CD4-positive, alpha-beta T cell (primary cell): Measurements from ENCODE around the gene HOPX. TPM values are rescaled to one million over a fixed set of nuclear protein-coding genes. Genes with fewer than 3 reads are reported as not detected.

ENCODE experiments used
- ATAC-seq: fragments of 200-7000 bp; cut with Tn5 transposase; one replicate; pipeline ENCODE4 v1.10.0; 2022; ENCODE audit warnings: mild to moderate bottlenecking; ENCODE audit not compliant: poor library complexity
- CTCF ChIA-PET: fragments of 350-600 bp; sonication (Branson Sonifier 250); formaldehyde crosslinking; loops from one replicate; lab custom pipeline; 2021; ENCODE audit warnings: antibody characterized with exemption, inconsistent platforms; lab: Charles Lee
- POLR2A ChIA-PET: fragments of 350-600 bp; sonication (Branson Sonifier 250); formaldehyde crosslinking; loops from one replicate; lab custom pipeline; 2021; ENCODE audit warnings: antibody characterized with exemption, inconsistent platforms; lab: Charles Lee
- DNase-seq, 14 experiments: peaks; one replicate each; pipeline ENCODE4 v3.0.0-alpha.2; 2013 to 2020; ENCODE audit warnings: mixed read lengths in 2 of 14
- H3K27ac ChIP-seq, 2 donors: one replicate each; pipeline versions ENCODE4 v1.5.1 to v1.7.0; 2013; ENCODE audit warnings: low read length in 2 of 2, low read depth in 1 of 2, mild to moderate bottlenecking in 1 of 2
- H3K27me3 ChIP-seq, 2 experiments: 1 replicate in 1 of 2; 2 replicates in 1 of 2; pipeline versions ENCODE4 v1.6.1 to v1.7.0; 2013; ENCODE audit warnings: low read length in 2 of 2, control low read depth in 1 of 2, mild to moderate bottlenecking in 1 of 2, moderate library complexity in 1 of 2; ENCODE audit not compliant: insufficient read depth in 2 of 2, control insufficient read depth in 1 of 2
- H3K36me3 ChIP-seq: one replicate; pipeline ENCODE4 v1.6.1; 2013; ENCODE audit warnings: low read length, control low read depth; ENCODE audit not compliant: insufficient read depth
- H3K4me1 ChIP-seq: one replicate; pipeline ENCODE4 v1.6.1; 2013; ENCODE audit warnings: low read length, control low read depth; ENCODE audit not compliant: insufficient read depth
- H3K4me3 ChIP-seq: one replicate; pipeline ENCODE4 v1.5.1; 2013; ENCODE audit warnings: mild to moderate bottlenecking, low read length, moderate library complexity
- H3K9me3 ChIP-seq, 2 experiments: 1 replicate in 1 of 2; 2 replicates in 1 of 2; pipeline versions ENCODE4 v1.6.1 to v1.7.0; 2013; ENCODE audit warnings: low read length in 2 of 2, mild to moderate bottlenecking in 2 of 2, control low read depth in 1 of 2, moderate library complexity in 1 of 2; ENCODE audit not compliant: control insufficient read depth in 1 of 2, insufficient read depth in 1 of 2
- H3K27ac Mint-ChIP-seq: one replicate; pipeline ENCODE4 v1.8.0; 2020; ENCODE audit warnings: mixed read lengths
- H3K27me3 Mint-ChIP-seq: one replicate; pipeline ENCODE4 v1.8.0; 2021; ENCODE audit warnings: mixed read lengths
- H3K36me3 Mint-ChIP-seq: one replicate; pipeline ENCODE4 v1.8.0; 2021; ENCODE audit warnings: low read depth, mixed read lengths
- H3K4me1 Mint-ChIP-seq: one replicate; pipeline ENCODE4 v1.8.0; 2021; ENCODE audit warnings: low read depth, mixed read lengths
- H3K4me3 Mint-ChIP-seq: one replicate; pipeline ENCODE4 v1.8.0; 2020; ENCODE audit warnings: mild to moderate bottlenecking, mixed read lengths
- H3K9me3 Mint-ChIP-seq: one replicate; pipeline ENCODE4 v1.8.0; 2020; ENCODE audit warnings: mixed read lengths
- intact Hi-C, 2 experiments: fragments of 100-400 bp; cut with DNase I in 1 of 2; cut with micrococcal nuclease in 1 of 2; formaldehyde crosslinking; loops; one replicate each; pipeline versions ENCODE4 v1.15.1 to v1.9.0; 2023 to 2025; cut with DNase I, micrococcal nuclease
- total RNA-seq, 174 experiments: library from RNA in 2 of 174; stranded (reverse) in 2 of 174; gene quantifications; one replicate each; pipeline ENCODE4 v1.2.3 and lab custom pipeline; 2021 to 2026
- TF ChIP-seq, protein P1 (sequence below): fragments of 200-600 bp; IDR thresholded peaks from one replicate; pipeline ENCODE4 v1.8.0; 2022; ENCODE audit warnings: antibody characterized with exemption, mild to moderate bottlenecking

The HOPX gene
- total RNA-seq, 2 experiments from 2014 or later, result 4.3 to 5.9 TPM

DNA sequence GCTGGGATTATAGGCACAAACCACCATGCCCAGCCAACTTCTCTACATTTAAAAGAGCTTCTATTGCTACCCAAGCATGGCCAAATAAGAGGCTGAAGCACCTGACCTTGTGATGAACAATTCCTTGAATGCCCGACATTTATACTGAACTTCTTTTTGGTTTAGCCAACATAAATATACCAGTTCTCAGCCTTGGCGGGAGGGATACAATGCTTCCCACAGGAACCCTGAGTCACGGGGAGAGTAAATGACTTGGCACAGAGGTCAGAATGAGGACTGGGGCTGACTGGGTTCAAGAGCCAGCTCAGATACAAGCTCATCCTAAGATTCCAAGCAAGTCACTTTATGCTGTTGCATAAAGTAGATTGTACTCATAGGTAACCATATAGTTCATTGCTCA is 6.1 kb downstream of the HOPX start:
- TF ChIP-seq, protein P1, sequence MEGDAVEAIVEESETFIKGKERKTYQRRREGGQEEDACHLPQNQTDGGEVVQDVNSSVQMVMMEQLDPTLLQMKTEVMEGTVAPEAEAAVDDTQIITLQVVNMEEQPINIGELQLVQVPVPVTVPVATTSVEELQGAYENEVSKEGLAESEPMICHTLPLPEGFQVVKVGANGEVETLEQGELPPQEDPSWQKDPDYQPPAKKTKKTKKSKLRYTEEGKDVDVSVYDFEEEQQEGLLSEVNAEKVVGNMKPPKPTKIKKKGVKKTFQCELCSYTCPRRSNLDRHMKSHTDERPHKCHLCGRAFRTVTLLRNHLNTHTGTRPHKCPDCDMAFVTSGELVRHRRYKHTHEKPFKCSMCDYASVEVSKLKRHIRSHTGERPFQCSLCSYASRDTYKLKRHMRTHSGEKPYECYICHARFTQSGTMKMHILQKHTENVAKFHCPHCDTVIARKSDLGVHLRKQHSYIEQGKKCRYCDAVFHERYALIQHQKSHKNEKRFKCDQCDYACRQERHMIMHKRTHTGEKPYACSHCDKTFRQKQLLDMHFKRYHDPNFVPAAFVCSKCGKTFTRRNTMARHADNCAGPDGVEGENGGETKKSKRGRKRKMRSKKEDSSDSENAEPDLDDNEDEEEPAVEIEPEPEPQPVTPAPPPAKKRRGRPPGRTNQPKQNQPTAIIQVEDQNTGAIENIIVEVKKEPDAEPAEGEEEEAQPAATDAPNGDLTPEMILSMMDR, result no peak
- intact Hi-C loops, result no loop called here
- ATAC-seq (no peak), DNase-seq (no peak)
- CTCF ChIA-PET, result no interaction called here
- Histone ChIP-seq H3K9me3 (no peaks in the 10 kb centered on the region), H3K27me3 (no peaks in the 10 kb centered on the region), H3K27ac (no peak overlapping the region), H3K36me3 (no peaks in the 10 kb centered on the region), H3K4me3 (no peak overlapping the region), H3K4me1 (no peaks in the 10 kb centered on the region)
- H3K36me3 Mint-ChIP-seq, result no peaks in the 10 kb centered on the region
- H3K27me3 Mint-ChIP-seq, result no peaks in the 10 kb centered on the region
- no peak overlapping the region for H3K27ac Mint-ChIP-seq
- H3K9me3 Mint-ChIP-seq, result no peaks in the 10 kb centered on the region
- POLR2A ChIA-PET, result no interaction called here
- H3K4me1 Mint-ChIP-seq, result no peaks in the 10 kb centered on the region
- no peak overlapping the region for H3K4me3 Mint-ChIP-seq

DNA sequence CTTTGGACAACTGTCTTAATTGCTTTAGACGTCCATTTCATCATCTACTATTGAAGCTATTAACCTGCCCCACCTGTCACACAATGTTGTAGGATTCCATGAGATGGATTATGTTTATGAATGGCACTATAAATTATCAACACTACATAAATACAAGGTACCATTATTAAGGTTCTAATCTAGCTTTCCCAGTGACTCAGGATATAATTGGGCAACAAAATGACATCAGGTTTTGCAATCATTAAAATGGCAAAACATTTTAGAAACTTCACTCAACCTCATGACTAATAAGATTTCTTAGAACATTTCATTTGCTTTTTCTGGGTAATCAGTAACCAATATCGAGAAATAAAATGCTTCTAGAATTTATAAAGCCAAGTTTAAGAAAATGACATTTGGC is 9.2 kb downstream of the HOPX start:
- no peak for ATAC-seq
- Mint-ChIP-seq H3K9me3 (no peaks in the 10 kb centered on the region), H3K27ac (no peak overlapping the region), H3K36me3 (no peaks in the 10 kb centered on the region), H3K4me1 (no peaks in the 10 kb centered on the region), H3K4me3 (no peak overlapping the region), H3K27me3 (no peaks in the 10 kb centered on the region)
- peaks cover 4 to 9% of the 10 kb centered on the region in 2 experiments for H3K9me3 ChIP-seq
- TF ChIP-seq, protein P1, result no peak
- intact Hi-C loops, result loop anchor here in 1 of 2 experiments (1.0 kb wide), 1 partner anchor 8 kb away; no protein-coding TSS in a partner anchor
- CTCF ChIA-PET, result no interaction called here
- no peak for DNase-seq
- POLR2A ChIA-PET, result interaction anchor here (0.6 to 1.1 kb wide), 2 partner anchors 86 to 739 kb away, joined by 3 read pairs; no protein-coding TSS in a partner anchor
- H3K4me3 ChIP-seq, result no peak overlapping the region
- H3K27me3 ChIP-seq, result no peaks in the 10 kb centered on the region
- H3K36me3 ChIP-seq, result no peaks in the 10 kb centered on the region
- H3K27ac ChIP-seq, result no peak overlapping the region
- no peaks in the 10 kb centered on the region for H3K4me1 ChIP-seq

DNA sequence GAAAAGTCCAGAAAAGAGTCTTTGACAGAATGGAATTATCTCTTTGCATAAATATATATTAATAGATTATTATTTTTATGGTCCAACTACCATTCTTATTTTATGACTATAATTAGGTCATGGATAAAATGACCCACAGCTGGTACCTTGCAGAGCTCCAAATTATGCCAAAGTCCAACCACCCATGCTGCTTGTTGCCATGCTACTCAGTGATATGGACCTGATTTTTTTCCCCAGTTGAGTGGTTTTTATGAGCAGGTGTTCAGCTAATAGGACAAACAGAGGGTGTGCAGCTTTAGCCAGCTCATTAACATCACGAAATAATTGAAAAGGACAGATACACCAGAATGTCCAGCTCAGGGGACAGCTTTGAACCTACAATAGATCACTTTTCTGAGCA is 9.7 kb downstream of the HOPX start:
- H3K4me3 Mint-ChIP-seq, result no peak overlapping the region
- H3K36me3 Mint-ChIP-seq, result no peaks in the 10 kb centered on the region
- Histone ChIP-seq H3K27ac (no peak overlapping the region), H3K9me3 (peaks cover 4 to 9% of the 10 kb centered on the region in 2 experiments), H3K27me3 (peaks cover 0 to 1% of the 10 kb centered on the region in 2 experiments), H3K4me3 (no peak overlapping the region), H3K36me3 (no peaks in the 10 kb centered on the region), H3K4me1 (no peaks in the 10 kb centered on the region)
- H3K27ac Mint-ChIP-seq, result no peak overlapping the region
- H3K27me3 Mint-ChIP-seq, result no peaks in the 10 kb centered on the region
- no peaks in the 10 kb centered on the region for H3K4me1 Mint-ChIP-seq
- intact Hi-C loops, result no loop called here
- H3K9me3 Mint-ChIP-seq, result no peaks in the 10 kb centered on the region
- DNase-seq (no peak), ATAC-seq (no peak)
- ChIA-PET CTCF (interaction anchor here (1.1 kb wide), 1 partner anchor 10 kb away, joined by 3 read pairs; the partner anchor contains the start of gene HOPX), POLR2A (interaction anchor here (1.1 kb wide), 1 partner anchor 87 kb away, joined by 3 read pairs; no protein-coding TSS in a partner anchor)
- TF ChIP-seq, protein P1, result no peak
